GM10248 (cell line): ENCODE results near the gene MICU2.

ENCODE experiments used
- CTCF ChIA-PET: fragments of 300-600 bp; sonication (Branson Sonifier 250); formaldehyde crosslinking; extraction: SDS; loops from one replicate; lab custom pipeline; 2021; ENCODE audit warnings: antibody characterized with exemption; lab: Yijun Ruan, JAX
- POLR2A ChIA-PET: fragments of 350-650 bp; sonication (Branson Sonifier 250); formaldehyde crosslinking; extraction: SDS; loops from one replicate; lab custom pipeline; 2020; ENCODE audit warnings: antibody characterized with exemption; lab: Yijun Ruan, JAX
- DNase-seq: peaks from one replicate; pipeline ENCODE4 v3.0.0; 2012; ENCODE audit errors: extremely low spot score
- TF ChIP-seq, protein P1 (sequence below): IDR thresholded peaks from 2 replicates; pipeline ENCODE4 v1.5.1; 2012; ENCODE audit warnings: mild to moderate bottlenecking, low read depth; ENCODE audit errors: extremely low read depth, missing control alignments, control extremely low read depth

Gene MICU2

GRCh38 chr13:21537105-21537504 is 66.9 kb downstream of the MICU2 start:
- TF ChIP-seq, protein P1, sequence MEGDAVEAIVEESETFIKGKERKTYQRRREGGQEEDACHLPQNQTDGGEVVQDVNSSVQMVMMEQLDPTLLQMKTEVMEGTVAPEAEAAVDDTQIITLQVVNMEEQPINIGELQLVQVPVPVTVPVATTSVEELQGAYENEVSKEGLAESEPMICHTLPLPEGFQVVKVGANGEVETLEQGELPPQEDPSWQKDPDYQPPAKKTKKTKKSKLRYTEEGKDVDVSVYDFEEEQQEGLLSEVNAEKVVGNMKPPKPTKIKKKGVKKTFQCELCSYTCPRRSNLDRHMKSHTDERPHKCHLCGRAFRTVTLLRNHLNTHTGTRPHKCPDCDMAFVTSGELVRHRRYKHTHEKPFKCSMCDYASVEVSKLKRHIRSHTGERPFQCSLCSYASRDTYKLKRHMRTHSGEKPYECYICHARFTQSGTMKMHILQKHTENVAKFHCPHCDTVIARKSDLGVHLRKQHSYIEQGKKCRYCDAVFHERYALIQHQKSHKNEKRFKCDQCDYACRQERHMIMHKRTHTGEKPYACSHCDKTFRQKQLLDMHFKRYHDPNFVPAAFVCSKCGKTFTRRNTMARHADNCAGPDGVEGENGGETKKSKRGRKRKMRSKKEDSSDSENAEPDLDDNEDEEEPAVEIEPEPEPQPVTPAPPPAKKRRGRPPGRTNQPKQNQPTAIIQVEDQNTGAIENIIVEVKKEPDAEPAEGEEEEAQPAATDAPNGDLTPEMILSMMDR, result no peak
- POLR2A ChIA-PET, result no interaction called here
- CTCF ChIA-PET, result interaction anchor here (0.9 to 2.4 kb wide), 3 partner anchors 9 to 14 kb away, joined by 3 to 6 read pairs (median 3); no protein-coding TSS in a partner anchor
- no peak for DNase-seq

DNA sequence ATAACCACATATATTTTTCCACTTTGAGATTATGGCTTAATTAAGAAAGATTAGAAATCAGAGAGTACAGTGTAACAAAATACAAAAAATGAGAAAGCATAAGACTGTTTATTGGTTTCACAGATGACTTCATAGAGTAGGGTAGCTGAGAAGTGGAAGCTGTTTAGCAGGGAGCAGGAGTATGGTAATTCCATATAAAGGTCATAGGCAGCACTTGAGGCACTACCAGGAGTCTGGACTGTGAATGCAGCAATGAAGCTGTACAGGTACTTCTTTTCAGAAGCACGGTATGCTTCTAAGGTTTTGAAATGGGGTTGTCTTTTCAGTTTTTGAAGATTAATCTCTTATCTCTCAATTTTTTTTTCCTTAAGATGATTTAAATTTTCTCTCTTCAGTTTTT is 69.2 kb downstream of the MICU2 start:
- ChIA-PET POLR2A (no interaction called here), CTCF (interaction anchor here (1.5 to 2.4 kb wide), 2 partner anchors 8 to 23 kb away, joined by 3 to 6 read pairs; no protein-coding TSS in a partner anchor)
- no peak for DNase-seq
- TF ChIP-seq, protein P1, result no peak

- no peak for DNase-seq
- ChIA-PET CTCF (interaction anchor here (0.8 to 1.1 kb wide), 2 partner anchors 15 to 45 kb away, joined by 3 read pairs; no protein-coding TSS in a partner anchor), POLR2A (interaction anchor here (0.6 kb wide), 1 partner anchor 1551 kb away, joined by 3 read pairs; no protein-coding TSS in a partner anchor)
- TF ChIP-seq, protein P1, result no peak
These were observed 72.5 kb downstream of the MICU2 start for GRCh38 chr13:21531455-21531854.

DNA sequence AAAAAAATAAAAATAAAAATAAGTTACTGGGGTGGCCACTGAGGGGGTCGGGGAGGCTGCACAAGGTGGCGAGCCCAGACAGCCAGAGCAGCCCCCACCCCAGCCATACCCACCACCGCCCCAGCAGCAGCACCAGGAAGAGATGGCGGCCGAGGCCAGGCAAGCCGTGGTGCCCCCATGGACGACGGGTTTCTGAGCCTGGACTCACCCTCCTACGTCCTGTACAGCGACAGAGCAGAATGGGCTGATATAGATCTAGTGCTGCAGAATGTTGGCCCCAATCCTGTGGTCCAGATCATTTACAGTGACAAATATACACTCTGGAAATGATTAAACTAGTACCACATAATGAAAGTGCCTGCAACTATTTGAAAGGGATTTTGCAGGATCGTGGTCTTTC is 73.3 kb downstream of the MICU2 start:
- CTCF ChIA-PET, result no interaction called here
- TF ChIP-seq, protein P1, result no peak
- POLR2A ChIA-PET, result no interaction called here
- DNase-seq, result no peak

- TF ChIP-seq, protein P1, result no peak
- CTCF ChIA-PET, result no interaction called here
- DNase-seq, result no peak
- POLR2A ChIA-PET, result no interaction called here
These were observed 74.7 kb downstream of the MICU2 start for GRCh38 chr13:21529146-21529893.

- no peak for DNase-seq
- TF ChIP-seq, protein P1, result no peak
- ChIA-PET POLR2A (no interaction called here), CTCF (no interaction called here)
These were observed 75.4 kb downstream of the MICU2 start for GRCh38 chr13:21528616-21529015.
